GM18511 (cell line): ENCODE data around the gene REL.

Experiments used
- ATAC-seq: cut with Tn5 transposase; IDR thresholded peaks from one replicate; pipeline ENCODE4 v1.9.1; 2021; ENCODE audit warnings: mild to moderate bottlenecking, moderate library complexity; ENCODE audit not compliant: unreplicated experiment

Gene REL

DNA sequence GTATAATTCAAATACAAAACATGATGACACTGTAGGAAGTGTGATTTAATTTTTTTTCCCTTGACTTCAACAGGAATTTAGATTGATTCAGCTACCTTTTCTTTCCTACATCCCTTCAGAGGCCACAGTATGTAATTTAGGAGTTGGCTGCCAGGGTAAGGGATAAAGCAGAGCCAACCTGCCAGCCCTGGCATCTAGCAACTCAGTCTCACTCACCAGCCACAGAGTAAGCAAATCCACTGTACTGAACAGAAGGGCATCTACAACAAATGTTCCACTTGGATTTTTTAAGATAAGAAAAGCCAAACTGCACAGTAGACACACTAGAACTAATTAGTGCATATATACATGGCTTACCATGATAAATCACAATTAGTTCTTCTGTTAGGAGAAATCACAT lies 81.8 kb downstream of the REL start:
- ATAC-seq, result no peak

- no peak for ATAC-seq
Measured at GRCh38 chr2:60964651-60965498, 83.5 kb downstream of the REL start.

GRCh38 chr2:60965499-60965785 lies 84.1 kb downstream of the REL start:
- no peak for ATAC-seq

GRCh38 chr2:60966507-60967405 lies 85.4 kb downstream of the REL start:
- peak; percentile 76 for ATAC-seq

DNA sequence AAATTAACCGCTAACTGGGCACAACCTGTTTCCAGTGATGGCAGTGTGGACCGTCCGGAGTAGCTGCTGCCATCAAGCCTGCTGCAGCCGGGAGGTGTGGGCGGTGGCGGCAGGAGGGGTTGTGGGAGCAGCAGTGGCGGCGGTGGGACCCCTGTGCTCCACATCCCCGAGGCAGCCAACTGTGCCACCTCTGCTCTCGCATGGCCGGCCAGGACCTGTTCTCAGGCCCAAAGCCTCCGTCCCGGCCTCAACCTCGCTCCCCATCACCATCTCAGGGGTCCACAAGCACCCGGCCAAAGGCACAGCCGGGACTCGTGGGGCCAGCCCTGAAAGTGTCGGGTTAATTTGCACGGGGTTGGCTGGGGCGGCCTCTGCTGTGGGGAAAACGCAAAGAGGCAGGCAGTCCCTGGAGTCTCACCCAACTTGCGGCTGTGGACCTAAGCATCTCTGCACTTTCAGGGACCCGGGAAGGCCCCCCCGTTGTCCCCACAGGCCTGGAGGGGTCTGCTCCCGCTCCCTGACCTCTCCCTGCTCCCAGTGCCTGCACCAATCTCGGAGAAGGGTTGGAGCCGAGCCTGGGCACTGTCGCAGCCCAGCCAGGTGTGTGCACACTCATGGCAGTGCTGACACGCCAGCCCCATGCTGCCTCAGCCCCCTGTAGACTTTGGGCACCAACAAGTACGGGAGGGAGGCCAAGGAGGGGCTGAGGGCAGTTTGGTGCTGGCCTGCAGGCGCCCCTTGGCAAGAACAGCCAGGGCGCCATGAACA lies 91.7 kb downstream of the REL start:
- no peak for ATAC-seq

GRCh38 chr2:60973705-60974104 lies 92.3 kb downstream of the REL start:
- ATAC-seq, result no peak

GRCh38 chr2:60974652-60975051 lies 93.3 kb downstream of the REL start:
- ATAC-seq, result no peak
